Astrocyte of the spinal cord (primary cell): ENCODE results near the gene PRKCA.
A peak's percentile ranks its signal among the peaks of the same experiment; 100 is the strongest.
"Not testable (repeated sequence)": the region's sequence is repeated elsewhere in the genome, so short reads cannot be mapped to it uniquely, and the experiment has no call there.

Source experiments
- DNase-seq: peaks from one replicate; pipeline ENCODE4 v3.0.0; 2011; ENCODE audit warnings: low read depth, low spot score
- H3K4me3 ChIP-seq: 2 replicates; pipeline ENCODE4 v1.5.1; 2011; ENCODE audit warnings: low read depth, mild to moderate bottlenecking, low read length, moderate library complexity
- CTCF ChIP-seq: IDR thresholded peaks from 2 replicates; pipeline ENCODE4 v1.5.1; 2012; ENCODE audit warnings: low read depth, mild to moderate bottlenecking, low read length, inconsistent platforms
- in situ Hi-C: cut with HindIII; loops from 2 replicates; pipeline ENCODE4 v1.10.0; 2017; ENCODE audit warnings: low sequenced_read_pairs

Gene PRKCA

GRCh38 chr17:66301864-66302741 is at the start of gene PRKCA:
TSS of gene PRKCA (plus strand) at chr17:66302613.
- DNase-seq: peak; percentile 68
- no peak for TF ChIP-seq CTCF
- peak within 1 kb of the TSS; percentile 79 for H3K4me3 ChIP-seq
- in situ Hi-C loops: no loop called here

DNA sequence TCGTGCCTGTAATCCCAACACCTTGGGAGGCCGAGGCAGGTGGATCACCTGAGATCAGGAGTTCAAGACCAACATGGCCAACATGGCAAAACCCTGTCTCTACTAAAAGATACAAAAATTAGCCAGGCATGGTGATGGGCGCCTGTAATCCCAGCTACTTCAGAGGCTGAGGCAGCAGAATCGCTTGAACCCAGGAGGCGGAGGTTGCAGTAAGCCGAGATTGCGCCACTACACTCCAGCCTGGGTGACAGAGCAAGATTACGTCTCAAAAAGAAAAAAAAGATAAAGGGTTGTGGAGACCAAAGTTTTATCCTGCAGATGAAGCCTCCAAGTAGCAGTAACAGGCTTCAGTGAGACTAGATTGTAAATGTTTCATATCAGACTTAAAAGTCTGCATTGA is 49.0 kb upstream of the PRKCA start:
- in situ Hi-C loops, DNase-seq, H3K4me3 ChIP-seq: not testable (repeated sequence)

GRCh38 chr17:66255112-66255511 is 47.3 kb upstream of the PRKCA start:
- peak; percentile 71 for TF ChIP-seq CTCF
- no peak overlapping the region for H3K4me3 ChIP-seq
- in situ Hi-C loops: no loop called here
- peak; percentile 82 for DNase-seq

DNA sequence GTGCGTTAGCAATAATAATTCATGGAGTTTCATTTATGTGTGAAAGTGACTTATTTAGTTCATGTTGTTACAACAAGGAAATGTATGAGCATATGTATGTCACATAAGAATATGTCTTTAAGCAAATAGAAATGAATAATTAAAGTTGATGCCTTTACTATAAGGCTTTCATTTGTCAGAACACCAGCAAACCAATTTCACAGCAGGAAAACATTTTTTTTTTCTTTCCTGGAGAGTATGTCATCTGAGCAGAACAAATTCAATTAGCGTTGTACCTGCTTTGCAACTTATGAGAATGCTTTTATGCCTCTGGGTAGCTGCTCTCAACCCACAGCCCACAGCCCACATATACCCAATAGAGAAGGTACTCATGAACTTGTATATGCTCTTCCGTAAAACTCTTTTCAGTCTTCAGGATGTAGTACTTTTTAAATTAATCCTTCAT is 46.9 kb upstream of the PRKCA start:
- in situ Hi-C loops: no loop called here
- DNase-seq: no peak
- TF ChIP-seq CTCF: no peak
- no peak overlapping the region for H3K4me3 ChIP-seq

GRCh38 chr17:66260275-66260674 is 42.1 kb upstream of the PRKCA start:
- in situ Hi-C loops: no loop called here
- DNase-seq: no peak
- H3K4me3 ChIP-seq: no peak overlapping the region
- no peak for TF ChIP-seq CTCF

- H3K4me3 ChIP-seq: no peak overlapping the region
- TF ChIP-seq CTCF: no peak
- in situ Hi-C loops: no loop called here
- DNase-seq: no peak
Measured at GRCh38 chr17:66260688-66261087, 41.7 kb upstream of the PRKCA start.

- no peak for TF ChIP-seq CTCF
- no peak overlapping the region for H3K4me3 ChIP-seq
- no peak for DNase-seq
- in situ Hi-C loops: no loop called here
Measured at GRCh38 chr17:66262767-66263166, 39.6 kb upstream of the PRKCA start.
